GM23338 (cell line): ENCODE results near the gene PROS1.
"Not testable (repeated sequence)": the region's sequence is repeated elsewhere in the genome, so short reads cannot be mapped to it uniquely, and the experiment has no call there.

Experiments
- CTCF ChIP-seq, 2 experiments: fragments of 200-600 bp in 1 of 2; sonication (generic) in 1 of 2; conservative IDR thresholded peaks; 2 replicates each; pipeline versions ENCODE4 v1.5.1 to v1.6.1; 2016 to 2017; ENCODE audit warnings: antibody characterized with exemption in 2 of 2, low read depth in 2 of 2, mild to moderate bottlenecking in 2 of 2, moderate library complexity in 1 of 2
- EZH2 ChIP-seq: fragments of 200-600 bp; sonication (generic); IDR thresholded peaks from one replicate; pipeline ENCODE4 v1.8.0; 2017; ENCODE audit warnings: antibody characterized with exemption, mild to moderate bottlenecking, low read depth; ENCODE audit not compliant: unreplicated experiment
- EZH2phosphoT487 ChIP-seq: fragments of 200-600 bp; sonication (generic); IDR thresholded peaks from one replicate; pipeline ENCODE4 v1.8.1; 2018; ENCODE audit warnings: antibody characterized with exemption; ENCODE audit not compliant: unreplicated experiment

GRCh38 chr3:93917546-93918029, 56.1 kb downstream of the PROS1 start:
- not testable (repeated sequence) for TF ChIP-seq CTCF (conservative IDR thresholded peaks at IDR 0.05; ENCODE audit: low read depth in 2 of 2); EZH2phosphoT487; EZH2
